HG03520 (cell line): ENCODE measurements around the gene PDGFD.

Experiments used
- ATAC-seq: cut with Tn5 transposase; IDR thresholded peaks from one replicate; pipeline ENCODE4 v1.9.1; 2021; ENCODE audit warnings: mild to moderate bottlenecking, moderate library complexity; ENCODE audit not compliant: unreplicated experiment

Gene PDGFD

GRCh38 chr11:104005234-104005855 lies 158.6 kb downstream of the PDGFD start:
- ATAC-seq = no peak

- ATAC-seq = no peak
These were observed 160.5 kb downstream of the PDGFD start for GRCh38 chr11:104003491-104003890.

- no peak for ATAC-seq
These were observed 162.3 kb downstream of the PDGFD start for GRCh38 chr11:104001561-104002056.

- no peak for ATAC-seq
These were observed 163.1 kb downstream of the PDGFD start for GRCh38 chr11:104000798-104001197.

DNA sequence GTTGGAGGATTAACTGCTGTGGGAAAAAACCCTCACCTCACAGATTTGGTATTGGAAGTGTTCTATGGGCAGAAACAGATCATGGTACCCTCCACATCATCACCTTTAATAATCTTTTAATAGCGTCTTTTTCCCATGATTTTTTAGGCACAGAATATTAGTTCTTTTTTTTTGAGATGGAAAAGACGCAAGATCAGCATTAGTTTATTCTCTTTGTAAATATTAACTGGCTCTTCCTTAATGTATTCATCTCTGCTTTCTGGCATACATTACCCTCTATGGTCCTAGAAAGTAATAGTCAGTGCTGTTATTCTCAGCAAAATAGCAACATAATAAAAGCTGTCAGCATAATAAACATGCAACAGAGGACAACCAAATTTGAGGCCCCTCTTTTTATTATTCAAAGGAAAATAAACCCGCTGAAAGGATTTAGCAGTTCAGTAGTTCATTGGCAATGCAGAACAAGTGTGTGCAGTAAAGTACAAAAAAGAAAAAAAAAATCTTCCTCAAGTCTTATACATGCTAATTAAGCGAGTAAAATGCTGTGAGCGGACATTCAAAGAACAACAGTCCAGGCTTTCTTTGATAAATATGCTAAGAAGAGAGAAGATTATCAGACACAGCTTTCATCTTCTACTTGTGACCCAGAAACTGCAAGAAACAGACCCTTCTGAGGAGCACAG lies 165.0 kb downstream of the PDGFD start:
- ATAC-seq = no peak

GRCh38 chr11:103997082-103997481 lies 166.9 kb downstream of the PDGFD start:
- peak; percentile 80 for ATAC-seq

DNA sequence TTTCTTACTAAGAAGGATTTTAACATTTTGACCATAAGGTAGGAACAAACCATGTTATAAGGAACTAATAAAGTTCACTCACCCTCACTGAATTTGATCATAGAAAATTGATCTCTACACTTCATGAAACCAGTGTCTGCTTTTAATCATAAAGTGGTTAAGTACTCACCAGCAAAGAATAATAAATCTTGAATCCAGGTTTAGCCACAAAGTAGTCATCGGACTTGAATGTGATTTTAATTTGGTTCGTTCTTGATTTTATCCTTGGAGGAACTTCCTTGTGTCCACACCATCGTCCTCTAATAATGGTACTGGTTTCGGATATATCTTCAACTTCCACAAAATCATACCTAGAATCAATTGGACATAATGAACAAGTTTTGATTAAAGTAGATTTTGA lies 168.1 kb downstream of the PDGFD start:
- ATAC-seq = no peak

GRCh38 chr11:103994518-103994917 lies 169.4 kb downstream of the PDGFD start:
- no peak for ATAC-seq

- no peak for ATAC-seq
These were observed 169.9 kb downstream of the PDGFD start for GRCh38 chr11:103994094-103994493.

GRCh38 chr11:103993507-103993906 lies 170.4 kb downstream of the PDGFD start:
- ATAC-seq = no peak

DNA sequence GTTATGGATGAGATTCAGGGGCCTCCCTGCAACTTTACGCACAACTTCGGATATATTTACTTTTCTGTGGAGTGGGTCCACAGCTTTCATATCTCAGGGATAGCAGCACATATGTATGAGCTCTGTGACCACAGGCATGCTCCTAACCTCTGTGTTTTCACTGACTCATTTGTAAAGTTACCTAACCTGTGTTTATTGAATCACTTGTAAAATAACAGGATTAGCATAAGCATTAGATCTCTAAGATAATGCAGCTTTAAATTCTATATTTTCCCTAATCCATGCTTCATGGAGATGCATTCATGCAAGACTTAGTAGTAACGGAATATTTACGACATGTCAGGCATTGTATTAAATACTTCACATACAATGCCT lies 175.4 kb downstream of the PDGFD start:
- no peak for ATAC-seq

DNA sequence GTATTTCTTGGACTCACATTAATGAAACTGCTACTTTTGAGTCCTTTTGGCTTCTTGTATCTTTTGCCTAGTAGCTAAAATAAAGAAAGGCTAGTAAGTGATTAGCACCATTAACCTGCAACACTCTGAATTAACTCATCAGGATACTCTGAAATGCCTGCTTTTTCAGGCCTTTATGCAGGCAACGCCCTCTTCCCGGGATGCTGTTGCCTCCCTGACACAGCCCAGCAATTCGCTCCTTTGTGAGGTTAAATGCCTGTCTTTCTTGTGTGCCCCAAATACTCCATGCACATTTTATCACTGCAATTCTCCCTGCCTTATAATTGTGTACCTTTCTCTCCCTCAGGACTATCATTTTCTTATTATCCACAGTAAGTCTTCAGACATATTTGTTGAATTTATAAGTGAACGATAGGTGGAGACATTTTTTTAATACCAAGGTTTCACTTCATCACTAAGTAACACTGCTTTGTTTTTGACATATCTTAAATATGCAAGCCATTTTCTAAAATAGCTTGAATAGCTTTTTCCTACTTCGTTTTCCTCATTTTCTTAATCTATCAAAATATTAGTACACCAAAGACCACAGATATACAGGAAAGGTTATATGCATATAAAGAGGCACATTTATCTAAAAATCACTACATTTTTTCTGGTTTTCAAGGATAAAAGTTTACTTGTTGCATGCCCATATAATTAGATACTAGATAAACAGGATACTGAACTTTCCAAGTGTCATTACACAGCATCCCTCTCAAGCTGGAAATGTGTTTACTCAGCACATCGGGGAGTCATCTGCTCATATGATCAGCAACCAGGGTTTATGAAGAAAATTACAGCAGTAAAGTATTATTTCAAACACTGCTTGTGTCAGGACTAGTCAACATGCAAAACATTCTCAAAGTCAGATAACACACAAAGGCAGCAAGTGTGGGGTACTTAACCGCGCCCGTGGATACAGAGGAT lies 176.0 kb downstream of the PDGFD start:
- ATAC-seq = no peak

GRCh38 chr11:103985041-103985440 lies 178.9 kb downstream of the PDGFD start:
- no peak for ATAC-seq

DNA sequence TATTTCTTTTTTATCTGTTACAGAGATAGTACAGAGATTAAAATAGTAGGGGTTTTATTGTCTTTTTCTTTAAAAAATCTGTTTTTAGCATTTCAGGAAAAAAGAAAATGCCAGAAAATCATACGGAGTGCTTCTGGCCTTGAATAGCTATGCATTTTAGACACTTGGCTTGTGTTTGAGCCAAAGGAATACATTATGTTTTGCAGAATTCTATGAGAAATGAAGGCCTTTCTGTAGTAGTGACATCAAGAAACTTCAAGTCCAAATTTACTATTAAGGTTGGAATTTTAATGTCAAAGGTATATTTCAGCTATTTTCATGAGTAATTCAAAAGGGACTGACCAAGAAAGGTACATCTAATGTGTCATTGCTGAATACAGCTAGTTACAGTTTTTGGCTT lies 183.8 kb downstream of the PDGFD start:
- no peak for ATAC-seq

- ATAC-seq = no peak
These were observed 185.0 kb downstream of the PDGFD start for GRCh38 chr11:103978616-103979595.

- ATAC-seq = no peak
These were observed 191.9 kb downstream of the PDGFD start for GRCh38 chr11:103972013-103972412.

GRCh38 chr11:103970701-103971249 lies 193.2 kb downstream of the PDGFD start:
- peak; percentile 96 for ATAC-seq

GRCh38 chr11:103968685-103969084 lies 195.3 kb downstream of the PDGFD start:
- no peak for ATAC-seq

GRCh38 chr11:103967985-103968384 lies 196.0 kb downstream of the PDGFD start:
- ATAC-seq = no peak

DNA sequence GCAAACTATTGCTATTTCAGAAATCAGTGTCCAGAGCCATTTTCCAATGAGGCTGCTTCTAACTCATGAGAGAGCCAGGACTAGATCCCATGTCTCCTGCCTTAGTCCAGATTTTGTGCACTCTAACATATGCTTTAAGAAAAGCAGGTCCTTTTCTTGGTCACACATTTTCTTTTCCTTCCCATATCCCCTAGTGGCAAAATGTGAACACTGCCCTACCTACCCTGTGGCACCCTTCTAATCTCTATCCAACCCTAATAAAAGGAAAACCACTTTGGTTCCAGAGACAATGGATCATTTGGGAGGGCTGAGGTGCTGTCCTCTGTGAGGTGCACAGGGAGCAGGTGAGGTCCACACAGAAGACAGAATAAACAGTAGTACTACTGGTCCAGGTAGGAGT lies 199.6 kb downstream of the PDGFD start:
- ATAC-seq = no peak
